Suppressor macrophage (primary cell): ENCODE results near the gene DSG4.

Experiments used
- DNase-seq, 4 experiments: peaks; one replicate each; pipeline ENCODE4 v3.0.0-alpha.2; 2020 to 2022

Gene DSG4

DNA sequence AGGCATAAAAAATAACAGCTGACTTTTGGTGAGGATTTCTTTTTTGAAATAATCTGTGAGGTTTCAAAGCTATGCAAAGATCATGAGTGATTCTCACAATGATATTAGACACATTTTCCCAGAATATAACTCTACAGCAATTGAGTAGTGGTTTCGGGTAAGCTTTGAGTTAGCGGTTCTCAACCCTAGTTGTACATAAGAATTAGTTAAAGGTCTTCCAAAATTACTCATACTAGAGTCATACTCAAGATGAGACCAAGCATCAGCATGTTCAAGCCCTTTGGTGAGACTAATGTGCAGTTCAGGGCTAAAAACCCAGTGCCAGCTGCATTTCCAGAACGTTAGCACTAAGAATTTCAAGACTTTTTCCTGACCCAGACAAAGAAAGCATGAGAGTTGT lies 31.1 kb downstream of the DSG4 start:
- DNase-seq = no peak

DNA sequence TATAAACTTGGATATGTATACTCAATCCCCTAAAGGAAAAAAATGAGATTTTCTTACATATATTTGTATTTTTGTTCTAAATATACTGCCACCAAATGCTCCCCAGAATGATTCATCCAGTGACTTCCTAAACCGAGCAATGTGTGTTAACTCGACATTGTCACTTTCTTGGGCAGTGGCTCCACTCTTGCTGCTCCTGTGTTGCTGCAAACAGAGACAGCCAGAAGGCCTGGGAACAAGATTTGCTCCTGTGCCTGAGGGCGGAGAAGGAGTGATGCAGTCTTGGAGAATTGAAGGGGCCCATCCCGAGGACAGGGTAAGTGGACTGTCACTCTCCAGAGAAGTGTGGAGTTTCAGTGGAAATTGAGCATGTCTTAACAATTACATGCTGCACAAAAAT lies 32.7 kb downstream of the DSG4 start:
- no peak for DNase-seq

DNA sequence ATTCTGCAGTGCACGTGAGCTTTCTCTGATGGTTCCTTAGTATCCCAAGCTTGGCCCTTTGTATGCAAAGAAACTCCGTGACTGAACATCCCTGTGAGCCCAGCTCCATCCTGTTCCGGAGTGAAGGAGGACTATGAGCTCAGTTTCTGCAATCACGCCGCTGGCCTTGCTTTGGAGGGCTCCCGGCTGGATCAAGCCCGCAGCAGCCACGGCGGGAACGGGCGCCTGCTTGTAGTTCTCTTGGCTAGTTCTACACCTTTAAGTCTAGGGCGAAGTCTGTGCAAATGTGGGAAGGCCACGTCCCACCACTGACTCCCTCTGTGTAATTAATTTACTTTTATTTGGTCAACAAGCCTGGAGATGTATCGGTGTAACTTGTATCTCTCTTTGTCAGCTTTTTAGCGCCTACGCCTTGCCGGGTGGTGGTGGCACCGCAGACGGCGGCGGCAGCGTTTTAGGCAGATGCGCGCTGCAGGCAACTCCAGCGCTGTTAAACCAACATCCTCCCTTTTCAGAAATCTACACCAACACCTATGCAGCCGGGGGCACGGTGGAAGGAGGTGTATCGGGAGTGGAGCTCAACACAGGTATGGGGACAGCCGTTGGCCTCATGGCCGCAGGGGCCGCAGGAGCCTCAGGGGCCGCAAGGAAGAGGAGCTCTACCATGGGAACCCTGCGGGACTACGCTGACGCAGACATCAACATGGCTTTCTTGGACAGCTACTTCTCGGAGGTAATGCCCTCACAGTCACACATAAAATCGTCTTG lies 34.3 kb downstream of the DSG4 start:
- DNase-seq = no peak

DNA sequence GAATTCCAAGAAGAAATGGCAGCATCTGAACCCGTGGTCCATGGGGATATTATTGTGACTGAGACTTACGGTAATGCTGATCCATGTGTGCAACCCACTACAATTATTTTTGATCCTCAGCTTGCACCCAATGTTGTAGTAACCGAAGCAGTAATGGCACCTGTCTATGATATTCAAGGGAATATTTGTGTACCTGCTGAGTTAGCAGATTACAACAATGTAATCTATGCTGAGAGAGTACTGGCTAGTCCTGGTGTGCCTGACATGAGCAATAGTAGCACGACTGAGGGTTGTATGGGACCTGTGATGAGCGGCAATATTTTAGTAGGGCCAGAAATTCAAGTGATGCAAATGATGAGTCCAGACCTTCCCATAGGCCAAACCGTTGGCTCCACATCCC lies 36.6 kb downstream of the DSG4 start:
- DNase-seq = no peak

DNA sequence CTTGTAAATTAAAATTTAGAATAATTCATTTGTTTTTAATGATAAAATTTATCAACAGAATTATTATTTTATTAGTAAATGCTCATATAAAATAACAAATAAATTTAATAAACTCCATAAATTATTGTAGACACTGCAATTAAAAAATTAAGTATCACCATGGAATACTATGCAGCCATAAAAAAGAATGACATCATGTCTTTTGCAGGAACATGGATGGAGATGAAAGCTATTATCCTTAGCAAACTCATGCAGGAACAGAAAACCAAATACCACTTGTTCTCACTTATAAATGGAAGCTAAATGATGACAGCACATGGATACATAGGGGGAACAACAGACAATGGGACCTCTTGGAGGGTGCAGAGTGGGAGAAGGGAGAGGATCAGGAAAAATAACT lies 41.3 kb downstream of the DSG4 start:
- DNase-seq = no peak

DNA sequence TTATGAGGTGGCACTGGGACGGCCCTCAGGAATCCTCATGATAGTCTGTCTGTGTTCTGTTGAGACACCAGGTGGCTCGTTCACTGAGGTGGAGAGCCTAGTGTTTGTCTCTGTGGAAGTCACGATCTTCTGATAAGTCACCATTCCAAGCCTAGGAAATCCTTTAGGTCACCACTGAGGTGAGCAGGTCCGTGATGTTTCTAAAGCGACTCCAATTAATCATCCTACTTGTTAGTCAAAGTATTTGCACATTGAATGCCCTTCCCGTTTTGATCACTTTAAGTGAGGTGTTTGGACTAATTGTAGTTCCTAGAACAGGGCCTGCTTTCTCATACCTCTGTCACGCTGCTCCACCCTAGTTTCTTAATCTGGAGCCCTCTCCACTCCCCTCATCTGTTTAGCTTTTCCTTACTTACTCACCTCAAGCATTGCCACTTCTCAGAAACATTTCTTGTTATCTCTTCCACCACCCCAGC lies 42.9 kb downstream of the DSG4 start:
- no peak for DNase-seq

DNA sequence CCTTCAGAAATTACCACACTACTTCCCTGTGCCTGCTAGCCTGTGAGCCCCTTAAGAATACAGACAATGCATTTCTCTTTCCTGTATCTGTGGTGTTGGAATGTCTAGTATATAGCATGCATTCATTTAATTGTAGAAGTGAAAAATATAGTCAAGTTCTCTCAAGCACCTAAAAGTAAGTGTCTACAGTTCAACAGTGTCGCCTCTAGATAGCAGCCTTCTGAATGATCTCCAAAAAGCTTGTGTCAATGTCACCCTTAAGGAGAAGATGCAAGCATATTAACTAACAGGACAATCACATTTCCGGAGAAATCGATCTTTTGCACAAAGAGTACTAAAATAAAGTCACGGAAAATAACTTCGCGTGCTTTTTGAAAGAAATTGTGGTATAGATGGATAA lies 43.5 kb downstream of the DSG4 start:
- DNase-seq = no peak

DNA sequence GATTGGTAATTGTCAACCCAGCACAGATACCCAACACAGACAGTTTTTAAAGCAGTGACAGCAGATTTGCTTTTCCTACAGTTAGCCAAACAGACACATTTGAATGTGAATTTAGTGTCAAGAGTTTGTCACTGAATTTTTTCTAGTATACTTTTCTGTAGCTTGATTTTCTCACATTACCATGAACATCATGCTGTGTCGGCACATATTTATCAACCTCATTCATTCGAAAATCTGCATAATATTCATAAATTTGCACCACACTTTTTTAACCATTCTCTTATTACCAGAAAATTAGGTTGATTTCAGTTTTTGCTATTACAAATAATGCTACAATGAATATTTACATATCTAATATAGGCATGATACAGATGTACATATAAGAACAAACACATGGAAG lies 43.9 kb downstream of the DSG4 start:
- DNase-seq = no peak

DNA sequence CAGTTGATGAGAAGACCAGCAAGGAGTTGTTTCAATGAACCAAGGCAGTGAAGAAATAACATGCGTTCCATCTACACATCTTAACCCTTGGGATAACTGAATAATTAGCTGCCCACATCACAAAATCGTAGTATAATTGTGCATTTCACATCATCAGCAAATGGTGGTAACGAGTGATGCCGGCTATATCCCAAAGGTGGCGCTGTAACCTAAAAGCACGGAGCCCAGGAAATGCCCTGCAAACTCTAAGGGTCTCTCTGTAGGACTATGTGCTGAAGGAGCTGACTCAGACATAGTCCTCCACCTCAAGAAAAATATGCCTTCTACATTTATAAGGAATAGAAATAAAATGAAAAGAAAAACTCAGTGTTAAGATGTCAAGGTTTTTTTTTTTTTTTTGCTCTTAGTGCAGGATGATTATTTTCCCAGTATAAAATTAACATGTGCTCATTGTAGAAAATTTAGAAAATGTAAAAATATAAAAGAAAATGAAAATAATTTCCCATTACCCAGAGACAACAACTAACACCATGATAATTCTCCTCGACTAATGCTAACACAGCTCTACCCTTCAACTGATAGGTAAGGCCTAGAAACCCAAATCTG lies 47.9 kb downstream of the DSG4 start:
- peak; percentile 10 to 43 (median 26) for DNase-seq

DNA sequence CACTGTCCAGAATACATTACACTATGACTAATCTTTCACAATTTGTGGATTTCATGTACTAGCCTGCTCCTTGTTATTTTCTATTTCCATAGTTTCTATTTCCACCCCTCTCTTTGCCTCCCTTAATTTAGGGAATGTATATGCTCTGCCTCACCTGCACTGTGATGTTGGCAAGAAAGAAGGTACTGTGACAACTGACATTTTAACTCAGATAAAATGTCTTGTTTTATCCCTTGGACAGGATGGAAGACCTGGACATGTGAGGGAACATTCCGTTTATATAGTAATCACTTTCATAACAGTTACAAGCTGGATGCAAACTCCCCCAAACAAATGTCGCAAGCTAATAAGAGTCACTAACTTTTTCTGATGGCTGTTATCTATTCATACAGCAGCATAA lies 49.4 kb downstream of the DSG4 start:
- DNase-seq = no peak

DNA sequence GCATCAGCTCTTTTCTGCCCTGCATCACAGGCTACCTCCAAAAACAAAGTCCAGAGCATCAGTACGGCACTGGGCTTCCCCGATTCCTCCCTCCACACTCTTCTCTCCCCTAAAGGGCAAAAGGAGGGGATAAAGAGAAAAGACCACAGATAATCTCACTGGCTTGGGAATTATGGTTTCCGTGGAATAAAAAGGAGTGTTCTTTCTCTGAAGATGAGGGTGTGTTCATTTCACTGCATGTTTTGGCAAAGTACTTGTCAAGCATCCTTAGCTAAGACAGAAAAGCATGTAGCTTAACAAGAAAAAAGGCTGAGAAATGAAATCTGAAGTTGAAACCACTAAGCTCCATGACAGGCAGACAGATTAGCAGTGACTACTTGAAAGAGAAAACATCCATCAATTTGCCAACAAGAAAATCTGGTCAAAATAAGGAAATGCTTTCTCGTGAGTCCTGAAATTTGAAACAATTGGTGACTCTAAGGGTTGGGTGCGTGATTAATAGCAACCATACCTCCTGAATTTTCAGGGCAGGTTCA lies 50.4 kb downstream of the DSG4 start:
- no peak for DNase-seq

DNA sequence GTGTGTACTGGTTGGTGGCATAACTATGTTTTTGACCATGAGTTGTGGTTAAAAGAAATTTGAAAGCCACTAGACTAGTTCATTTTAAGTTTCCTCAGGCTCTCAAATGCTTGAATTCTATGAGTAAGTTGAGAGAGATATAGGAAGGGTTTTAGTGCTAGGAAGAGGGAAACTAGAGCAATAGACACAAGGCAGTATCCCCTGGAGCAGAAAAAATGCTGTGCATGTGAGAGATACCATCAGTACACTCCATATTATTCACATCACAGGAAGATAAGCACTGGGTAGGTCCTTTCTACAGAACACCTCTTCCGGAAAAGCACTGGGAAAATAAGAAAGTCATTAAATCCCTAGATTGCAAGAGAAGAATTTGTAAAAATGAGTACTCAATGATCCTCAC lies 51.6 kb downstream of the DSG4 start:
- no peak for DNase-seq

DNA sequence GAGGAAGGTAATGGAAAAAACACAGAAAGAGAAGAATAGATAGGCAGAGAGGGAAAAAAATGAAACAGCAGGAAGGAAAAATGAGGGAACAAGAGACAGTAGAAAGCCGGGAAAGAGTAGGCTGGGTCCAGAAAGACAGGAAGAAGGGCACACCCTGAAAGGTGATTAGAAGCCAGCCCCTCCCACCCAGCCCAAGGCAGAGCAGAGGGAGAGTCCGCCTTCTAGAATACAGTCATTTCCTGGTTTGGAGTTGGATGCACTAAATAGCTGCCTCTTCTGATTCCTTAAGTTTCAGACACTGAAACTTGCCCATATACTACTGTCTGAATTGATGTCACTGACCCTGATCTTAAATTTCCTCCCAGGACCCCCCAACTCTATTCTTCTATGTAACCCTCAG lies 53.0 kb downstream of the DSG4 start:
- no peak for DNase-seq

DNA sequence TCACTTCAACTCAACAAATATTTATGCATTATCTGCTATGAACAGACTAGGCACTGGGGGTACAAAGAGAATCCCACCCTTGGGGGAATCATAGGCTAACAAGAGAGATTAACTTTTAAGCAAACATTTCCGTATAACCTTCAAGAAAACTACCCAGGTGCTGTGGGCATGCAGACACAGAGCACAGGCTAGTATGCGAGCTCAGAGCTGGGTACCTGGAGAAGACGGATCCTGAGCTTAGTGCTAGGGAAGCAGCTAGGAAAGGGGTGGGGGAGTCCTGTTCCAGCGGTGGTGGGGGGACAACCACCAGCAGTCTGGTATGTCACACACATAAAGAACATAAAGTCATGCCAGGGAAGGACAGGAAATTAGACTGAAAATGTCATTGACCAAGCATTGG lies 53.5 kb downstream of the DSG4 start:
- no peak for DNase-seq

DNA sequence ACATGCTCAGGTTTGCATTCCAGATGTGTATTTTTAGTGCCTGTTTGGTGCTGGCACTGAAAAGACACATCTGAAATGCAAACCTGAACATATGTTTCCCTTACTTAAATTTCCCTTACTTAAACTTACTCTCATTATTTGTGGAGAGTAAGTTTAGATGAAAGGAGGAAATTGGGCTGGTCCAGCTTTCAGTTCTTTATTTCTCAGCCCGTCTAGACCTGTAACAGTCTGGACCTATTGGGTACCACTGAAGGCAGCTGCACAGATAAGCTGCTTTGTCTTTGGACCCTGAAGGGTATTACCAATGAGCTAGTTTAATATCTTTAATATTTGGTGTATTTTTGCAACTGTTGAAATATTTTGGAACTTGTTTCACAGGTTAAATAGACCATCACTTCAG lies 54.0 kb downstream of the DSG4 start:
- DNase-seq = no peak

DNA sequence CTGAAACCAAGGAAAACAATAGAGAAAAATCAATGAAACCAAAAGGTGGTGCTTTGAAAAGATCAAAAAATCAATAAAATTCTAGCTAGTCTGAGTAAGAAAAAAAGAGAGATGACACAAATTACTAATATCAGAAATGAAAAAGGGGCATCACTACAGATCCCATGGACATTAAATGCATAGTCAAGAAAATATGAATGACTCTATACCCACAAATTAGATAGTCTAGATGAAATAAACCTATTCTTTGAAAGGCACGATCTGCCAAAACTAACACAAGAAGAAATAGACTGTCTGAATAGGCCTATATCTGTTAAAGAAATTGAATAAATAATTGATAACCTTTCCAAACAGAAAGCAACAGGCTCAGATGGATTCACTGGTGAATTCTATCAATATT lies 55.7 kb downstream of the DSG4 start:
- no peak for DNase-seq

DNA sequence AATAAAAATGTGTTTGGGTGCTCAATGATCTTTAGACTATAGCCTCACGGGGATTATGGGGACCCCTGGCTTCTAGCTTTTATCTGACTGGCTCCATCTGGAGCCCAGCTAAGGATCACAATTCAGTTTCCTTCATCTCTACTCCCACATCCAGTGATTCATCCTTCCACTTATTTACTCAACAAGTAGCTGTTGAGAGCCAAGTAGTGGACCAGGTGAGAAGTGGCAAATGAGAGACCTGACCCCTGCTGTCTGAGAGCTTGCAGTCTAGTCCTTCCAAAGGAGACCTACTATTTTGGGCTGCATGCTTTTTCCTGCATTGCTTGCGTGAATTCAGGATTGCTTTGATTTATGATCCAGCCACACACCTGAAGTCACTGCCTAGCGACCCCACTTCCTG lies 60.2 kb downstream of the DSG4 start:
- no peak for DNase-seq

DNA sequence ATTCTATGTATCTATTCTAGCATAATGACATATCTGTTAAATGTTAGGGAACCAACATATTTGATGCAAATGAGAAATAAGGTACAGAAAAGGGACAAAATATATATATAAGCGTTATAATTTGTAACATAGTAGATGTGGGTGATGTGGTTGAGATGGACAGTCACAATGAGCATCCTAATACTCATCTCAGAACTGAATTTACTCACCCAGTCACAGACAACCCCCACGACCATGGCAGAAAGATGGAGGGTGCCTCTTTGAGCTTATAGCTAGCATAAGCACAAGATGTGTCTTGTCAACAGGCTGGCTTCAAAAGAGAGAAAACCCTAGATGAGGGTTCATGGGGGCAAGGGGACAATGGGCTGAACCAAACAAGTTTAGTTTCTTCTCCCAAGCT lies 61.8 kb downstream of the DSG4 start:
- no peak for DNase-seq

DNA sequence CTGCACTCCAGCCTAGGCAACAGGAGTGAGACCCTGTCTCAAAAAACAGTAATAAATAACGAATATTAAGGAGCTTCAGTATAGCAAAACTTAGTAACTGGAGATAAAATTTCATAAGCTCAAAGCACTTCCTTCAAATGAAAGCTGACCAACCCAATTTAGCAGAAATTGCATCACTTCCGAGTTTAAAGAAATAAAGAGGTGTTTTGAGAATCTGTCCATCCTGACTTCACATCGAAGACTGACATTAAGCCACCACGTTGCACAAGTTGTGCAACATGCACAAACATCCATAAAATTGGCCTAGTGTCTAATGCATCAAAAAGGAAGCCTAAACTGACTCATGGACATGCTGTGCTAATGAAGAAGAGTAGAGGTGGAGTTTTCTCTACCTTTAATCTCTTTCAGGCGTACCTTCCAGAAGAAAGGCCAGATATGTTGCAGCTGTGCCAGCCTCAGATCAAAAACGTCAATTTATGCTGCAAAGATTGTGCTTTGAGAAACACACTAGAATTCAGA lies 63.3 kb downstream of the DSG4 start:
- peak in 2 of 4 experiments; percentile 11 to 29 for DNase-seq

DNA sequence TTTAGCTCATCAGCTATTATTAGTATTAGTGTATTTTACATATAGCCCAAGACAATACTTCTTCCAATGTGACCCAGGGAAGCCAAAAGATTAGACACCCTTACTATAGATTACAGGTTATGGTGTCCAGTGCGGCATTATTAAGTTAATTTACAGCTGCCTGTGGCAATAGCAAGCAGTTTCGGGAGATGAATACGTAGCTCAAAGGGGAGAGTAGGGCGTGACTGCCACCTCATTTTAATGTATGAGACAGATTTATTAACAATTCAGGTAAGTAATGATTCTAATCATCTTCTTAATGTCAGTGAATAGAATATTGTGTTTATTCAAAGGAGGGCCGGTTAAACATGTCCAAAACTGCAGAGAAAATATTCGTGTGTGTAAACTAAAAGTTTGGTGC lies 64.2 kb downstream of the DSG4 start:
- DNase-seq = no peak

DNA sequence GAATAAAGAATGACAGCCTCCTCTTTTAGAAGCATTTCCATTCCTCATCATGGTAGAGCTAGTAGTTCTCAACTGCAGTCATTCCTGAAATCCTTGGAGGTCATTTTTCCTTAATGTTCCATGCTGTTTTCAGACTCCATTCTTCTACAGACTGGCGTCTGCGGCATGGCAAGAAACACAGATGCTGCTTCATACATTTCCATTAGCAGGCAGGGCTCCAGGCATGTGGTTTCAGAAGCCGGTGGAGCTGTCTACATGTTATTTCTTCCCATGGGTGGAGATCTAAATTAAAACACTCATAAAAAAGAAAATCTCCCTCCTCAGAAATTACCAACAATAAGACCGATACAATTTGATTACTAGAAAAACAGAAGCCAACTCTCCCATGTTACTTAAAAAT lies 64.9 kb downstream of the DSG4 start:
- no peak for DNase-seq

DNA sequence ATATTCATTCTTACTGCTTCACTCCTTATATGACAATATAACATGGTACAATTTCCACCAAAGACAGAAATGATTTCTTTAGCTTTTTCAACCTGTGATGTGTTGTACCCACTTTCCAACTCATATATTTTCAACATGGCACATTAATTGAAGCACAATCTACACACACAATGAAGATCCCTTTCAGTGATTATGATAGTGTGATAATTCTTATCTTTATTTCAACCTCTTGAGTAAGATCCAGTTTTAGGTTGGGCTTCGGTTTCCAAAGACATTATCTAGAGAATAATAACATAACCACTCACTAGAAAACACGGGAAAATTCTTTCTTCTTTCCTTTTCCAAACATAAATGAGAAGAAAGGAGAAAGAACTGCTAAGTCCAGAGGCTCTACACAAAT lies 67.6 kb downstream of the DSG4 start:
- DNase-seq = no peak

DNA sequence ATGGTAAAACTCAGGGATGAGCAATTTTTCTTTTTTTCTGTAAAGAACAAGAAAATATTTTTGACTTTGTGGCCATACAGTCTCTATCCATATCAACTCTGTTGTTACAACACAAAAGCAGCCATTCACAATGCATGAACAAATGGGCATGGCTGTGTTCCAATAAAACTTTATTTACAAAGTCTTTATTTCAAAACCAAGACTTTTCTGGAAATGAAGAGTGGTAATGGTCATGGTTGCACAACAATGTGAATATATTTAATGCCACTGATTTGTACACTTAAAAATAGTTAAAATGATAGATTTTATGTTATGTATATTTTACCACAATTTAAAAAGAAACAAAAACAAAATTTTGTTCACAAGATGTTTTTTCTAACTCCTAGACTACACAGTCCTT lies 69.3 kb downstream of the DSG4 start:
- DNase-seq = no peak

DNA sequence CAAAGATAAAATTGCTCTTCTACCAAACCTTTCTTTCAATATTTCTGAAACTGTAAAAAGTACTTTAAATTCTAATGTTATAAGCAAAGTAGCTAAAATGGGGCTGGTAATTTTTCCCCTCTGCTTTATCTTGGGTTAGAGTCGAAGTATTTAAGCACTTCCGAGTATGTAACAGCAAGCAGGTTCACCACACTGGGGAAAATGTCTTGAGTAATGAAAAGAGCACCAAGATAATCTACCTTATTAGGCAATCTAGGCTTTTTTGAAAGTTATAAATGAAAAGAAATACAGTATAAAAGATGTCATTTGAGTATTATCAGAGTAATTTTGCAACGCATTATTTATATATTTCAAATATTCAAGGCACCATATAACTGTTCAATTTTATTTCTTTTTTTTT lies 70.3 kb downstream of the DSG4 start:
- no peak for DNase-seq
